ENCODE results near the gene DCXR. TPM values are rescaled to one million over a fixed set of nuclear protein-coding genes. Genes with fewer than 3 reads are reported as not detected.

The DCXR gene
- total and polyA plus RNA-seq, 2 of the 4 experiments (the other 2 are of a cell fraction) = 36.6 to 139 TPM

DNA sequence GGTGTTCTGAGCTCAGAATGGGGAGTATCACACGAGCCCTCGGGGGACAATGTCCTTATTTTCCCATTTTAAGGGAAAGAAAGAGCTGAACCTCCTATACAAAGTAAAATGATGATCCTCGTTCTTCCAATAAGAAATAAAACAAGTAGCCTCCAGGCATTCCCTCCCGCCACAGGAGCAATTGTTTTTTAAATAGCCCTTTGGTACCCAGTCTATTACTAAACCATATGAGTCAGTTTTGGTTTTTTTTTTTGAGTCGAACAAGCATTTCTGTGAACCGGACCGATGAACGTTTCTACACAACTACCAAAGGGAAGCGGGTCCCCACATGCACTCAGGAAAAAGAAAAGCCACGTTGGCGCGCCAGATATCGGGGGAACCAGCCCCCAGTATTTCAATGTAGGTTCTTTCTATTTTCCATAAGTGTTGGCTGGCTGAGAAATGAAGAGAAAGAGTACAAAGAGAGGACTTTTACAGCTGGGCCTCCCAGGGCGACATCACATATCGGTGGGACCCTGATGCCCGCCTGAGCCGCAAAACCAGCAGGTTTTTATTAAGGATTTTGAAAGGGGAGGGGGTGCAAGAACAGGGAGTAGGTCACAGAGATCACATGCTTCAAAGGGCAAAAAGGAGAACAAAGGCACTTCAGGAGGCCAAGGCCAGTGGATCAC is 3.8 kb upstream of the DCXR start:
- H3K79me1 ChIP-seq (ENCODE audit: low read depth in 1 of 2, low read length in 2 of 2) = peaks cover 7% of the 10 kb centered on the region in 2 experiments; a peak in 3 of 4 replicates
- H3K27ac ChIP-seq (ENCODE audit: insufficient read depth, low read length) = no peak overlapping the region
- TF ChIP-seq NFE2L2 (IDR thresholded peaks at IDR 0.05; ENCODE audit: low read depth, low read length) (no peak), CEBPB (IDR thresholded peaks at IDR 0.05; ENCODE audit: low read depth, low read length) (no peak), MXI1 (IDR thresholded peaks at IDR 0.05; ENCODE audit: borderline replicate concordance, low read depth, low read length) (no peak), MAFK (IDR thresholded peaks at IDR 0.05; ENCODE audit: low read depth, low read length) (no peak), MAZ (IDR thresholded peaks at IDR 0.05; ENCODE audit: borderline replicate concordance, low read depth, low read length) (no peak), RCOR1 (IDR thresholded peaks at IDR 0.05; ENCODE audit: insufficient replicate concordance, low read length) (no peak), RFX5 (IDR thresholded peaks at IDR 0.05; ENCODE audit: low read depth, low read length) (no peak), RAD21 (IDR thresholded peaks at IDR 0.05; ENCODE audit: low read length) (no peak), POLR2A (IDR thresholded peaks at IDR 0.05; ENCODE audit: low read depth, low read length) (no peak), BHLHE40 (IDR thresholded peaks at IDR 0.05; ENCODE audit: low read depth, low read length) (no peak), CHD1 (IDR thresholded peaks at IDR 0.05; ENCODE audit: low read depth, low read length) (no peak), FOS (IDR thresholded peaks at IDR 0.05; ENCODE audit: low read depth, low read length) (no peak)
- TF ChIP-seq, protein P1, sequence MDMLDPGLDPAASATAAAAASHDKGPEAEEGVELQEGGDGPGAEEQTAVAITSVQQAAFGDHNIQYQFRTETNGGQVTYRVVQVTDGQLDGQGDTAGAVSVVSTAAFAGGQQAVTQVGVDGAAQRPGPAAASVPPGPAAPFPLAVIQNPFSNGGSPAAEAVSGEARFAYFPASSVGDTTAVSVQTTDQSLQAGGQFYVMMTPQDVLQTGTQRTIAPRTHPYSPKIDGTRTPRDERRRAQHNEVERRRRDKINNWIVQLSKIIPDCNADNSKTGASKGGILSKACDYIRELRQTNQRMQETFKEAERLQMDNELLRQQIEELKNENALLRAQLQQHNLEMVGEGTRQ (IDR thresholded peaks at IDR 0.05; ENCODE audit: low read depth, low read length) = no peak
- TF ChIP-seq, protein P2, sequence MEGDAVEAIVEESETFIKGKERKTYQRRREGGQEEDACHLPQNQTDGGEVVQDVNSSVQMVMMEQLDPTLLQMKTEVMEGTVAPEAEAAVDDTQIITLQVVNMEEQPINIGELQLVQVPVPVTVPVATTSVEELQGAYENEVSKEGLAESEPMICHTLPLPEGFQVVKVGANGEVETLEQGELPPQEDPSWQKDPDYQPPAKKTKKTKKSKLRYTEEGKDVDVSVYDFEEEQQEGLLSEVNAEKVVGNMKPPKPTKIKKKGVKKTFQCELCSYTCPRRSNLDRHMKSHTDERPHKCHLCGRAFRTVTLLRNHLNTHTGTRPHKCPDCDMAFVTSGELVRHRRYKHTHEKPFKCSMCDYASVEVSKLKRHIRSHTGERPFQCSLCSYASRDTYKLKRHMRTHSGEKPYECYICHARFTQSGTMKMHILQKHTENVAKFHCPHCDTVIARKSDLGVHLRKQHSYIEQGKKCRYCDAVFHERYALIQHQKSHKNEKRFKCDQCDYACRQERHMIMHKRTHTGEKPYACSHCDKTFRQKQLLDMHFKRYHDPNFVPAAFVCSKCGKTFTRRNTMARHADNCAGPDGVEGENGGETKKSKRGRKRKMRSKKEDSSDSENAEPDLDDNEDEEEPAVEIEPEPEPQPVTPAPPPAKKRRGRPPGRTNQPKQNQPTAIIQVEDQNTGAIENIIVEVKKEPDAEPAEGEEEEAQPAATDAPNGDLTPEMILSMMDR (conservative IDR thresholded peaks at IDR 0.05; ENCODE audit: low read depth, low read length) = no peak
- no peak overlapping the region for H4K91ac ChIP-seq (ENCODE audit: insufficient read depth, low read depth, low read length)
- no peak overlapping the region for H3K9ac ChIP-seq (ENCODE audit: low read depth, low read length)
- peaks cover 11% of the 10 kb centered on the region; the same call in 1 of the 2 replicates for H3K9me1 ChIP-seq (ENCODE audit: insufficient read depth, low read length)
- H3K18ac ChIP-seq (ENCODE audit: low read depth, low read length) = no peak overlapping the region
- H2BK5ac ChIP-seq (ENCODE audit: low read depth, low read length, poor library complexity, severe bottlenecking) = no peak overlapping the region
- H2AK9ac ChIP-seq (replicated peaks; ENCODE audit: low read depth, low read length, poor library complexity) = no peak overlapping the region
- no peak for DNase-seq
- WGBS, 2 experiments (ENCODE audit: extremely low coverage in 2 of 2, insufficient read length in 1 of 2) = no CpG with 5 or more reads among the region's 17 CpGs
- no peaks in the 10 kb centered on the region for H3K9me3 ChIP-seq (ENCODE audit: control insufficient read depth, insufficient read depth, low read length)
- dilution Hi-C loops (cut with HindIII; ENCODE audit: low sequenced_read_pairs, unreplicated experiment) (no loop called here), intact Hi-C loops (cut with micrococcal nuclease) (no loop called here), in situ Hi-C loops (cut with MboI; ENCODE audit: low sequenced_read_pairs) (no loop called here)
- no TSS peak for BruUV-seq (replicated peaks)
- H3K4me3 ChIP-seq (ENCODE audit: insufficient read depth, low read depth, low read length) = no peak overlapping the region
- no peak overlapping the region for H3K4me2 ChIP-seq (ENCODE audit: low read depth, low read length)
- CTCF ChIA-PET = no interaction called here
- peaks cover 4% of the 10 kb centered on the region for H3K4me1 ChIP-seq (ENCODE audit: control insufficient read depth, insufficient read depth, low read length)
- H3K36me3 ChIP-seq (ENCODE audit: control insufficient read depth, insufficient read depth, low read length) = no peaks in the 10 kb centered on the region
- H4K8ac ChIP-seq (ENCODE audit: low read depth in 2 of 2, low read length in 2 of 2) = no peak overlapping the region
- no peak overlapping the region for H3K23ac ChIP-seq (ENCODE audit: low read depth, low read length)
- no peaks in the 10 kb centered on the region for H3K27me3 ChIP-seq (ENCODE audit: control insufficient read depth, insufficient read depth, low read length)
- peaks cover 5% of the 10 kb centered on the region for H4K20me1 ChIP-seq (ENCODE audit: insufficient read depth, low read length)
- POLR2A ChIA-PET (ENCODE audit: unreplicated experiment) = no interaction called here
- no peak overlapping the region for H3K4ac ChIP-seq (ENCODE audit: low read depth, low read length)
- no peak overlapping the region for H2BK15ac ChIP-seq (ENCODE audit: low read depth, low read length)
- no peak for ATAC-seq (ENCODE audit: low read depth)
- no peak overlapping the region for H4K5ac ChIP-seq (ENCODE audit: low read depth, low read length)
- H3K14ac ChIP-seq (replicated peaks; ENCODE audit: low read depth, low read length) = no peak overlapping the region
- H2AFZ ChIP-seq (replicated peaks; ENCODE audit: low read length, poor library complexity) = no peak overlapping the region
- H2BK120ac ChIP-seq (ENCODE audit: low read depth, low read length) = no peak overlapping the region
- H2BK20ac ChIP-seq (ENCODE audit: low read depth, low read length) = no peak overlapping the region
- no peak overlapping the region for H3K56ac ChIP-seq (ENCODE audit: extremely low read depth, insufficient read depth, low read length)
- H2AK5ac ChIP-seq (ENCODE audit: low read depth, low read length) = no peak overlapping the region

Data from IMR-90 (cell line).